GM21528 (cell line): ENCODE data around the gene CLEC4G.

Source experiments
- ATAC-seq: cut with Tn5 transposase; IDR thresholded peaks from one replicate; pipeline ENCODE4 v1.9.1; 2021; ENCODE audit warnings: mild to moderate bottlenecking, moderate library complexity; ENCODE audit not compliant: unreplicated experiment, low FRiP score

The CLEC4G gene

GRCh38 chr19:7730286-7731217, 1.4 kb downstream of the CLEC4G start:
- no peak for ATAC-seq

- ATAC-seq, result no peak
Observed at GRCh38 chr19:7729831-7730285, 2.1 kb downstream of the CLEC4G start.

GRCh38 chr19:7729211-7729610, 2.7 kb downstream of the CLEC4G start:
- no peak for ATAC-seq

- ATAC-seq, result no peak
Observed at GRCh38 chr19:7725791-7726190, 6.1 kb downstream of the CLEC4G start.

GRCh38 chr19:7722231-7722651, 9.7 kb downstream of the CLEC4G start:
- no peak for ATAC-seq

- ATAC-seq, result no peak
Observed at GRCh38 chr19:7720351-7720750, 11.6 kb downstream of the CLEC4G start.

GRCh38 chr19:7718668-7719067, 13.2 kb downstream of the CLEC4G start:
- no peak for ATAC-seq

- no peak for ATAC-seq
Observed at GRCh38 chr19:7716762-7717161, 15.1 kb downstream of the CLEC4G start.

- ATAC-seq, result no peak
Observed at GRCh38 chr19:7715671-7716070, 16.2 kb downstream of the CLEC4G start.

GRCh38 chr19:7710616-7711015, 21.3 kb downstream of the CLEC4G start:
- ATAC-seq, result no peak

- ATAC-seq, result no peak
Observed at GRCh38 chr19:7709932-7710460, 21.9 kb downstream of the CLEC4G start.

- ATAC-seq, result no peak
Observed at GRCh38 chr19:7706955-7707456, 24.9 kb downstream of the CLEC4G start.

- ATAC-seq, result no peak
Observed at GRCh38 chr19:7706188-7706954, 25.5 kb downstream of the CLEC4G start.

- peak; percentile 39 for ATAC-seq
Observed at GRCh38 chr19:7705387-7706187, 26.3 kb downstream of the CLEC4G start.

- ATAC-seq, result no peak
Observed at GRCh38 chr19:7704280-7705060, 27.4 kb downstream of the CLEC4G start.

GRCh38 chr19:7703332-7703731, 28.6 kb downstream of the CLEC4G start:
- no peak for ATAC-seq

GRCh38 chr19:7701654-7702457, 30.1 kb downstream of the CLEC4G start, which contains the start of gene FCER2:
FCER2 (minus strand) TSS chr19:7702131; CDS start chr19:7699760, 2,371 bp downstream.
- peak; percentile 51 for ATAC-seq

- ATAC-seq, result no peak
Observed at GRCh38 chr19:7701049-7701653, 30.8 kb downstream of the CLEC4G start.
